Activated CD8-positive, alpha-beta memory T cell treated with anti-CD3 and anti-CD28 coated beads, Interleukin-2, amount 50 U/mL, for 24 hours (primary cell): Measurements from ENCODE around the gene UBE2Z.

Experiments used
- DNase-seq: peaks from one replicate; pipeline ENCODE4 v3.0.0-alpha.2; 2020; ENCODE audit errors: extremely low read depth

The UBE2Z gene

DNA sequence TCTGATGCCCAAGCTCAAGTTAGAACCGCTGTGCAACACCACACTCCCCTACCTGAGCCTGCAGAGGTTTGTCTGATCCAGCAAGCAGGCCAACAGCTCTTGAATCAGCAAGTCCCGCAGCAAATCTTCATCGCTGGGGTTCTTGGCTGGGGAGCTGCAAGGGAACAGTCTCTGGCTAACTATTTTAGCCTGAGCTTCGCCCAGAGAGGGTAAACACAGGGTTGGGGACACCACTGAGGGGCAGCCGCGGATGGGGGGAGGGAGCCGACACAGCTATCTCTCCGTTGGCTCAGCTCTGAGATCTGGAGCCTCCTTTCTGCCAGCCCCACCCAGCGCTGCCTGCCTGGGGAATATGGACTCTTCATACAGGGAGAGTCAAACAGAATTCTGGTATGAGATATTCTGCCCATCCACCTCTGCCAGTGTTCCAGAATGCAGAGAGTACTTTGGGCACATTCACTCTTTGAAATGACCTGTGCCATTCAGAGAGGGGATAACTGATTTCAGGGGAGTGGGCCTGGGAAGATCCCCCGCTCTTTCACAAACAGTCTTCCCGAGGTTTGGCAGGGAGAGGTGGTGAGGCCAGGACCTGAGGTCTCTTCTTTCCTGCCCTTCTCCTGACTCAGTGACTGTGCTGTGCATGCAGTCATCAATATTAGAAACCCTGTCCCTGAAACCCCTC is 52.8 kb downstream of the UBE2Z start:
- DNase-seq: no peak

GRCh38 chr17:48961516-48962233 is 53.5 kb downstream of the UBE2Z start:
- no peak for DNase-seq

- no peak for DNase-seq
Measured at GRCh38 chr17:48970224-48970623, 62.0 kb downstream of the UBE2Z start.

- no peak for DNase-seq
Measured at GRCh38 chr17:48970865-48971687, 62.9 kb downstream of the UBE2Z start.

DNA sequence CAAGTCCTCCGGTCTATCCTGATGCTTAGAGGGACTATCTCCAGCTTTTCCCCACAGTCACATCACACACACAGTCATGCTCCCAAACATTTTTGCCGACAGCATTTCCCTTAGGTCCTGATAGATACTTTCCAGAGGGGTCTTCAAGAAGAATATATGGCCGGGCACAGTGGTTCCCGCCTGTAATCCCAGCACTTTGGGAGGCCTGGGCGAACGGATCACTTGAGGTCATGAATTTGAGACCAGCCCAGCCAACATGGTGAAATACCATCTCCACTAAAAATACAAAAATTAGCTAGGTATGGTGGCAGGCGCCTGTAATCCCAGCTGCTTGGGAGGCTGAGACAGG is 64.5 kb downstream of the UBE2Z start:
- DNase-seq: no peak

DNA sequence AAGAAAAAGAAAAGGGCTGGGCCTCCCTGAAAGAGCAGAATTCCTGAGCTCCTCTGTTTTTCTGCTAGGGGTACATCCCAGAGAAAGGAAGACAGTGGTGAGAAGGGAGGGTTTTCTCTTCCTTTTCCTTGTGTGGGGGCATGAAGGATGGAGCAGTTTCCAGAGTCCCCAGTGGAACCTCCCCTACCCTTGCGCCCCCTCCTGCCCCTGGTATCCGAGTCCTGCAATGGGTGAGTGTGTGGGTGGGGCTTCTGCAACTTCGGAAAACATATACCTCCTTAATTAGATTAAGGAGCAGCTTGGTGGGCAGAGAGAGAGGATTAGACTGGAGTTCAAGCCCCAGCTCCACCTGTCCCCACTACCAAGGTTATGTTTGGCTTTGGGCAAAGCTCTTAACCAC is 65.6 kb downstream of the UBE2Z start:
- no peak for DNase-seq
